ENCODE data around the gene ZNF492.
"Not testable (repeated sequence)": the region's sequence is repeated elsewhere in the genome, so short reads cannot be mapped to it uniquely, and the experiment has no call there.

Gene ZNF492

GRCh38 chr19:22702661-22703060 is 68.5 kb downstream of the ZNF492 start:
- not testable (repeated sequence) for H3K27me3 ChIP-seq (ENCODE audit: control insufficient read depth, insufficient read depth, low read length); H3K9ac ChIP-seq (ENCODE audit: low read depth, low read length); H3K4me1 ChIP-seq (ENCODE audit: control insufficient read depth, insufficient read depth, low read length); H3K27ac ChIP-seq (ENCODE audit: low read depth, low read length); H3K36me3 ChIP-seq (ENCODE audit: control insufficient read depth, insufficient read depth, low read length); H3K4me3 ChIP-seq (ENCODE audit: low read depth, low read length)
- peaks cover 71% of the 10 kb centered on the region for H3K9me3 ChIP-seq (ENCODE audit: control insufficient read depth, insufficient read depth, low read length)

GRCh38 chr19:22703096-22703495 is 69.0 kb downstream of the ZNF492 start:
- not testable (repeated sequence) for H3K27ac ChIP-seq (ENCODE audit: low read depth, low read length); H3K4me1 ChIP-seq (ENCODE audit: control insufficient read depth, insufficient read depth, low read length); H3K27me3 ChIP-seq (ENCODE audit: control insufficient read depth, insufficient read depth, low read length); H3K36me3 ChIP-seq (ENCODE audit: control insufficient read depth, insufficient read depth, low read length); H3K9ac ChIP-seq (ENCODE audit: low read depth, low read length); H3K4me3 ChIP-seq (ENCODE audit: low read depth, low read length)
- H3K9me3 ChIP-seq (ENCODE audit: control insufficient read depth, insufficient read depth, low read length): peaks cover 70% of the 10 kb centered on the region

GRCh38 chr19:22708983-22709382 is 74.9 kb downstream of the ZNF492 start:
- H3K27me3 ChIP-seq (ENCODE audit: control insufficient read depth, insufficient read depth, low read length): no peaks in the 10 kb centered on the region
- no peak overlapping the region for H3K27ac ChIP-seq (ENCODE audit: low read depth, low read length)
- H3K9ac ChIP-seq (ENCODE audit: low read depth, low read length): no peak overlapping the region
- no peaks in the 10 kb centered on the region for H3K4me1 ChIP-seq (ENCODE audit: control insufficient read depth, insufficient read depth, low read length)
- no peaks in the 10 kb centered on the region for H3K36me3 ChIP-seq (ENCODE audit: control insufficient read depth, insufficient read depth, low read length)
- H3K9me3 ChIP-seq (ENCODE audit: control insufficient read depth, insufficient read depth, low read length): peaks cover 74% of the 10 kb centered on the region
- no peak overlapping the region for H3K4me3 ChIP-seq (ENCODE audit: low read depth, low read length)
